GM19467 (cell line): ENCODE results near the gene KIAA1549.

Source experiments
- ATAC-seq: cut with Tn5 transposase; IDR thresholded peaks from one replicate; pipeline ENCODE4 v1.9.1; 2021; ENCODE audit warnings: mild to moderate bottlenecking, moderate library complexity; ENCODE audit not compliant: unreplicated experiment

The KIAA1549 gene

GRCh38 chr7:138911007-138911406 lies 70.2 kb downstream of the KIAA1549 start:
- ATAC-seq, result no peak

- no peak for ATAC-seq
Observed at GRCh38 chr7:138907850-138908249, 73.3 kb downstream of the KIAA1549 start.

GRCh38 chr7:138907201-138907847 lies 73.9 kb downstream of the KIAA1549 start:
- no peak for ATAC-seq

GRCh38 chr7:138903859-138904435 lies 77.2 kb downstream of the KIAA1549 start:
- no peak for ATAC-seq

GRCh38 chr7:138903186-138903820 lies 77.9 kb downstream of the KIAA1549 start:
- ATAC-seq, result no peak

- no peak for ATAC-seq
Observed at GRCh38 chr7:138902161-138902560, 79.0 kb downstream of the KIAA1549 start.

GRCh38 chr7:138900035-138900828 lies 81.0 kb downstream of the KIAA1549 start:
- ATAC-seq, result no peak

GRCh38 chr7:138898802-138899201 lies 82.4 kb downstream of the KIAA1549 start:
- no peak for ATAC-seq

GRCh38 chr7:138898255-138898654 lies 82.9 kb downstream of the KIAA1549 start:
- no peak for ATAC-seq

GRCh38 chr7:138895679-138896078 lies 85.5 kb downstream of the KIAA1549 start:
- ATAC-seq, result no peak

GRCh38 chr7:138893258-138893657 lies 87.9 kb downstream of the KIAA1549 start:
- no peak for ATAC-seq

- no peak for ATAC-seq
Observed at GRCh38 chr7:138892812-138893211, 88.4 kb downstream of the KIAA1549 start.

- ATAC-seq, result no peak
Observed at GRCh38 chr7:138892006-138892630, 89.1 kb downstream of the KIAA1549 start.

GRCh38 chr7:138891446-138891810 lies 89.8 kb downstream of the KIAA1549 start:
- no peak for ATAC-seq

GRCh38 chr7:138890499-138891445 lies 90.4 kb downstream of the KIAA1549 start:
- ATAC-seq, result no peak

GRCh38 chr7:138889582-138890498 lies 91.3 kb downstream of the KIAA1549 start:
- no peak for ATAC-seq

GRCh38 chr7:138887872-138888656 lies 93.1 kb downstream of the KIAA1549 start:
- no peak for ATAC-seq

GRCh38 chr7:138887085-138887710 lies 94.0 kb downstream of the KIAA1549 start:
- no peak for ATAC-seq
